Adrenal gland (tissue), 12 donors: Measurements from ENCODE around the gene GALNT4. TPM values are rescaled to one million over a fixed set of nuclear protein-coding genes. Genes with fewer than 3 reads are reported as not detected.

Experiments used
- DNase-seq, 7 donors: peaks; one replicate each; pipeline ENCODE4 v3.0.0-alpha.2; 2019 to 2020
- H3K27ac ChIP-seq, 5 donors: fragments of 200-600 bp; sonication (generic) in 4 of 5; 1 replicate in 3 of 5; 2 replicates in 2 of 5; pipeline versions ENCODE4 v1.5.1 to v1.8.0; 2016 to 2020; ENCODE audit warnings: mild to moderate bottlenecking in 1 of 5
- H3K27me3 ChIP-seq: fragments of 200-600 bp; 2 replicates; pipeline ENCODE4 v1.8.0; 2021
- H3K36me3 ChIP-seq, 2 donors: fragments of 200-600 bp; replicated peaks in 1 of 2; 1 replicate in 1 of 2; 2 replicates in 1 of 2; pipeline versions ENCODE4 v1.5.1 to v1.8.0; 2018 to 2022
- H3K4me1 ChIP-seq, 2 donors: fragments of 200-600 bp; replicated peaks in 1 of 2; 1 replicate in 1 of 2; 2 replicates in 1 of 2; pipeline versions ENCODE4 v1.5.1 to v1.8.0; 2018 to 2021
- H3K4me3 ChIP-seq, 4 donors: fragments of 200-600 bp; sonication (generic) in 3 of 4; one replicate each; pipeline ENCODE4 v1.5.1; 2016 to 2018
- H3K9me3 ChIP-seq, 3 donors: fragments of 200-600 bp; sonication (generic) in 1 of 3; replicated peaks in 1 of 3; 1 replicate in 2 of 3; 2 replicates in 1 of 3; pipeline versions ENCODE4 v1.5.1 to v1.8.0; 2016 to 2021
- CTCF ChIP-seq, 6 experiments: fragments of 450-650 bp in 4 of 6; fragments of 200-600 bp in 2 of 6; sonication (generic) in 1 of 6; IDR thresholded peaks; 1 replicate in 5 of 6; 2 replicates in 1 of 6; pipeline versions ENCODE4 v1.5.1 to v1.8.0; 2016 to 2021; ENCODE audit warnings: antibody characterized with exemption in 6 of 6, mild to moderate bottlenecking in 2 of 6, moderate library complexity in 1 of 6
- POLR2A ChIP-seq, 2 donors: fragments of 450-650 bp; IDR thresholded peaks; one replicate each; pipeline ENCODE4 v1.6.1; 2017; ENCODE audit warnings: antibody characterized with exemption in 2 of 2, mild to moderate bottlenecking in 2 of 2, moderate library complexity in 1 of 2
- WGBS, 4 donors: extraction: QIAGEN DNeasy Blood & Tissue Kit in 2 of 4; methylation state at CpG; one replicate each; pipeline versions ENCODE4 v1.1.5 to v1.1.7; 2013 to 2017; 5-methylcytosine and 5-hydroxymethylcytosine counted together
- intact Hi-C, 2 donors: fragments of 100-400 bp; cut with DNase I; formaldehyde crosslinking; loops; one replicate each; pipeline versions ENCODE4 v1.14.1 to v1.15.0; 2022 to 2023
- polyA plus RNA-seq, 3 donors: library from polyadenylated mRNA; stranded (reverse); fragments of 200-250 nt in 2 of 3; fragments of 350-450 nt in 1 of 3; fragmentation: Illumina TruSeq in 1 of 3; extraction: RNeasy Lipid Tissue Mini Kit (QIAGEN cat#74804) in 1 of 3; gene quantifications; one replicate each; pipeline ENCODE4 v1.2.3, GENCODE V29; 2013 to 2014
- total RNA-seq, 9 donors: library from RNA; depleted of rRNA in 4 of 9; stranded (reverse); fragments of >200 nt in 4 of 9; fragments of 120-200 nt in 1 of 9; fragmentation: NEBNext Ultra II Directional in 1 of 9; extraction: Animal tissue kit (Norgen Biotek cat#: 25700) in 1 of 9; gene quantifications; one replicate each; pipeline versions ENCODE4 v1.1.0 to v1.2.4, GENCODE V29; 2013 to 2023
- donor health status: healthy with polysubstance abuse.
- donor health status: Bipolar disorder and iron deficiency.
- donor health status: DM: yes; HTN: yes; CAD: no.
- donor health status: DM: no; HTN: no; CAD: no.
- donor health status: DM: no; HTN: no; CAD: no.
- donor health status: DM: yes; HTN: yes; CAD: no.

Gene GALNT4
- total and polyA plus RNA-seq, 12 donors: 0.74 to 7.2 (median 5.3) TPM

- Histone ChIP-seq H3K9me3 (no peaks in the 10 kb centered on the region), H3K27ac (no peak overlapping the region), H3K4me3 (no peak overlapping the region), H3K27me3 (no peaks in the 10 kb centered on the region), H3K36me3 (peaks cover 0 to 2% of the 10 kb centered on the region in 2 donors), H3K4me1 (peaks cover 0 to 4% of the 10 kb centered on the region in 2 donors)
- no peak for TF ChIP-seq POLR2A (IDR thresholded peaks at IDR 0.05)
- no peak for TF ChIP-seq CTCF (IDR thresholded peaks at IDR 0.05)
- intact Hi-C loops: no loop called here
- WGBS, 4 donors: 80 to 96% (median 93%) methylated on average over 1 of the region's 1 CpG; no CpG with 5 or more reads in 1 of the 4 donors
- DNase-seq: no peak
Observed at GRCh38 chr12:89484470-89484869, 40.1 kb downstream of the GALNT4 start.

- TF ChIP-seq POLR2A (IDR thresholded peaks at IDR 0.05): no peak
- TF ChIP-seq CTCF (IDR thresholded peaks at IDR 0.05): no peak
- no peaks in the 10 kb centered on the region for H3K9me3 ChIP-seq
- intact Hi-C loops: no loop called here
- H3K27me3 ChIP-seq: no peaks in the 10 kb centered on the region
- no peak overlapping the region for H3K27ac ChIP-seq
- no peak overlapping the region for H3K4me3 ChIP-seq
- DNase-seq: no peak
- no peaks in the 10 kb centered on the region for H3K36me3 ChIP-seq
- peaks cover 0 to 4% of the 10 kb centered on the region in 2 donors for H3K4me1 ChIP-seq
- WGBS, 4 donors: 82 to 91% (median 84%) methylated on average over 2 of the region's 2 CpGs
Observed at GRCh38 chr12:89481213-89481914, 43.2 kb downstream of the GALNT4 start.

- Histone ChIP-seq H3K4me3 (no peak overlapping the region), H3K27me3 (no peaks in the 10 kb centered on the region), H3K36me3 (no peaks in the 10 kb centered on the region), H3K27ac (no peak overlapping the region), H3K9me3 (no peaks in the 10 kb centered on the region), H3K4me1 (peaks cover 0 to 4% of the 10 kb centered on the region in 2 donors)
- intact Hi-C loops: loop anchor here in 1 of 2 donors (10.0 kb wide), 1 partner anchor 45 kb away; the partner anchor contains the start of genes GALNT4 and POC1B
- WGBS, 4 donors: 89 to 94% (median 93%) methylated on average over 3 of the region's 3 CpGs
- no peak for DNase-seq
- no peak for TF ChIP-seq POLR2A (IDR thresholded peaks at IDR 0.05)
- TF ChIP-seq CTCF (IDR thresholded peaks at IDR 0.05): no peak
Observed at GRCh38 chr12:89479982-89480381, 44.6 kb downstream of the GALNT4 start.

GRCh38 chr12:89477633-89478279, 46.8 kb downstream of the GALNT4 start:
- Histone ChIP-seq H3K27me3 (no peaks in the 10 kb centered on the region), H3K4me3 (no peak overlapping the region), H3K36me3 (no peaks in the 10 kb centered on the region), H3K4me1 (peaks cover 0 to 4% of the 10 kb centered on the region in 2 donors), H3K27ac (no peak overlapping the region), H3K9me3 (no peaks in the 10 kb centered on the region)
- TF ChIP-seq CTCF (IDR thresholded peaks at IDR 0.05) (no peak), POLR2A (IDR thresholded peaks at IDR 0.05) (no peak)
- DNase-seq: no peak
- intact Hi-C loops: loop anchor here in 1 of 2 donors (10.0 kb wide), 1 partner anchor 47 kb away; the partner anchor contains the start of genes GALNT4 and POC1B
- 90 to 96% (median 91%) methylated on average over 8 of the region's 8 CpGs for WGBS, 4 donors
